OCI-LY7 (cell line): ENCODE data around the gene DRAM1.
A peak's percentile ranks its signal among the peaks of the same experiment; 100 is the strongest.

Experiments used
- CTCF ChIP-seq: fragments of 200-600 bp; sonication (generic); conservative IDR thresholded peaks from 2 replicates; pipeline ENCODE4 v1.5.1; 2014; ENCODE audit warnings: mild to moderate bottlenecking, antibody characterized with exemption, low read length, moderate library complexity, mixed read lengths
- EZH2phosphoT487 ChIP-seq: fragments of 200-600 bp; sonication (generic); IDR thresholded peaks from 2 replicates; pipeline ENCODE4 v1.6.1; 2018; ENCODE audit warnings: low read depth, borderline replicate concordance, mild to moderate bottlenecking, mixed run types, antibody characterized with exemption, low read length, moderate library complexity, mixed read lengths

- TF ChIP-seq EZH2phosphoT487 (no peak), CTCF (peak; percentile 93)
These were observed 37.8 kb upstream of the DRAM1 start for GRCh38 chr12:101839324-101840283.
